ENCODE measurements around the gene THOC2.
"Not testable (repeated sequence)": the region's sequence is repeated elsewhere in the genome, so short reads cannot be mapped to it uniquely, and the experiment has no call there.

Gene THOC2

GRCh38 chrX:123588723-123589122, 144.1 kb downstream of the THOC2 start:
- no peak for DNase-seq (ENCODE audit: low read depth in 2 of 3, low spot score in 2 of 3)

GRCh38 chrX:123581586-123581985, 151.3 kb downstream of the THOC2 start:
- no peak for DNase-seq (ENCODE audit: low read depth in 2 of 3, low spot score in 2 of 3)

GRCh38 chrX:123580792-123581191, 152.1 kb downstream of the THOC2 start:
- DNase-seq (ENCODE audit: low read depth in 2 of 3, low spot score in 2 of 3) = no peak

- not testable (repeated sequence) for DNase-seq (ENCODE audit: low read depth in 2 of 3, low spot score in 2 of 3)
Observed at GRCh38 chrX:123574027-123574426, 158.8 kb downstream of the THOC2 start.

GRCh38 chrX:123570011-123570590, 162.8 kb downstream of the THOC2 start:
- no peak for DNase-seq (ENCODE audit: low read depth in 2 of 3, low spot score in 2 of 3)

GRCh38 chrX:123563167-123563566, 169.7 kb downstream of the THOC2 start:
- DNase-seq (ENCODE audit: low read depth in 2 of 3, low spot score in 2 of 3) = no peak

GRCh38 chrX:123562342-123563146, 170.3 kb downstream of the THOC2 start:
- no peak for DNase-seq (ENCODE audit: low read depth in 2 of 3, low spot score in 2 of 3)

GRCh38 chrX:123561439-123562215, 171.2 kb downstream of the THOC2 start:
- DNase-seq (ENCODE audit: low read depth in 2 of 3, low spot score in 2 of 3) = no peak

GRCh38 chrX:123550829-123551228, 182.0 kb downstream of the THOC2 start:
- no peak for DNase-seq (ENCODE audit: low read depth in 2 of 3, low spot score in 2 of 3)

All from activated CD8-positive, alpha-beta memory T cell treated with anti-CD3 and anti-CD28 coated beads for 48 hours (primary cell).